Smooth muscle cell (in vitro differentiated cells): ENCODE results near the gene MAML2. TPM values are rescaled to one million over a fixed set of nuclear protein-coding genes. Genes with fewer than 3 reads are reported as not detected.

Source experiments
- DNase-seq: peaks from one replicate; lab custom pipeline; 2025; ENCODE audit not compliant: unreplicated experiment; lab: John Stamatoyannopoulos, UW
- H2AFZ ChIP-seq: fragments of 200-600 bp; sonication (generic); 2 replicates; pipeline ENCODE4 v1.6.0; 2016; ENCODE audit warnings: antibody characterized with exemption, low read depth, mild to moderate bottlenecking
- H3F3A ChIP-seq: fragments of 200-600 bp; sonication (generic); 2 replicates; pipeline ENCODE4 v1.6.0; 2017; ENCODE audit warnings: antibody characterized with exemption, low read depth
- H3K27ac ChIP-seq: fragments of 200-600 bp; sonication (generic); 2 replicates; pipeline ENCODE4 v1.5.1; 2016; ENCODE audit warnings: low read depth, mild to moderate bottlenecking
- H3K27me3 ChIP-seq: fragments of 200-600 bp; sonication (generic); 2 replicates; pipeline ENCODE4 v1.6.1; 2016; ENCODE audit warnings: low read depth, mild to moderate bottlenecking
- H3K36me3 ChIP-seq: fragments of 200-600 bp; sonication (generic); 2 replicates; pipeline ENCODE4 v1.5.1; 2016; ENCODE audit warnings: low read depth
- H3K4me1 ChIP-seq: fragments of 200-600 bp; sonication (generic); 2 replicates; pipeline ENCODE4 v1.5.1; 2016; ENCODE audit warnings: low read depth
- H3K4me2 ChIP-seq: fragments of 200-600 bp; sonication (generic); 2 replicates; pipeline ENCODE4 v1.6.0; 2016; ENCODE audit warnings: mild to moderate bottlenecking
- H3K4me3 ChIP-seq: fragments of 200-600 bp; sonication (generic); 2 replicates; pipeline ENCODE4 v1.5.1; 2016; ENCODE audit warnings: mild to moderate bottlenecking
- H3K79me2 ChIP-seq: fragments of 200-600 bp; sonication (generic); 2 replicates; pipeline ENCODE4 v1.6.0; 2016; ENCODE audit warnings: low read depth, mild to moderate bottlenecking
- H3K9ac ChIP-seq: fragments of 200-600 bp; sonication (generic); 2 replicates; pipeline ENCODE4 v1.6.0; 2016; ENCODE audit warnings: low read depth
- H3K9me3 ChIP-seq: fragments of 200-600 bp; sonication (generic); replicated peaks from 2 replicates; pipeline ENCODE4 v1.5.1; 2016; ENCODE audit warnings: low read depth
- H4K20me1 ChIP-seq: fragments of 200-600 bp; sonication (generic); 2 replicates; pipeline ENCODE4 v1.6.0; 2016; ENCODE audit warnings: low read depth
- WGBS: methylation state at CpG from one replicate; pipeline ENCODE4 v1.1.7; 2016; ENCODE audit warnings: low lambda C conversion rate; 5-methylcytosine and 5-hydroxymethylcytosine counted together
- microRNA counts: library from miRNA; unstranded; fragments of <30 nt; microRNA quantifications from one replicate; lab custom pipeline; 2016
- microRNA-seq: library from miRNA; unstranded; fragments of <30 nt; microRNA quantifications from one replicate; pipeline ENCODE4, GENCODE V29; 2016; ENCODE audit warnings: borderline number of aligned reads
- polyA plus RNA-seq: library from polyadenylated mRNA; unstranded; fragments of >200 nt; fragmentation: Nextera tagmentation; extraction: Ambion mirVana; gene quantifications from 2 replicates; pipeline ENCODE4 v1.2.1, GENCODE V29; 2016
- small RNA-seq: library from RNA; depleted of rRNA; stranded (forward); fragments of <200 nt; gene quantifications from one replicate; pipeline ENCODE3, GENCODE V24; 2014
- total RNA-seq: library from RNA; depleted of rRNA; stranded (reverse); fragments of >200 nt; gene quantifications from 2 replicates; pipeline ENCODE4 v1.2.3, GENCODE V29; 2014
- TF ChIP-seq, protein P1 (sequence below): fragments of 200-600 bp; sonication (generic); IDR thresholded peaks from 2 replicates; pipeline ENCODE4 v1.5.1; 2017; ENCODE audit warnings: borderline replicate concordance, mild to moderate bottlenecking, antibody characterized with exemption; ENCODE audit not compliant: insufficient read depth, poor library complexity, severe bottlenecking

Gene MAML2
- total and polyA plus RNA-seq, 2 experiments from 2014 or later: 8.7 to 52.4 TPM

DNA sequence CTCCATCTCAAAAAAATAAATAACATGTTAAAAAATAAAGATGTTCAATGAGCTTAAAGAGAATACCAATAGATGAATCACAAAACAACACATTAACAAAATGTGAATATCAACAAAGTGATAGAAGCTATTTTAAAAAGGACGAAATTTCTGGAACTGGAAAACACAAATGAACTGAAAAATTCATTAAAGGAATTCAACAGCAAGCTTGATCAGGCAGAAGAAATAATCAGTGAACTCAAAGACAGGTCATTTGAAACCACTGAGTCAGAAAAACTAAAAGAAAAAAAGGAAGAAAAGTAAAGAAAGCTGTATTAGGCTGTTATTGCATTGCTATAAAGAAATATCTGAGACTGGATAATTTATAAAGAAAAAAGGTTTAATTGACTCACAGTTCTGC, 412.0 kb downstream of the MAML2 start:
- WGBS: 77% methylated on average over 1 of the region's 1 CpG
- H3K27me3 ChIP-seq: no peaks in the 10 kb centered on the region
- no peaks in the 10 kb centered on the region for H3F3A ChIP-seq
- H3K4me2 ChIP-seq: no peak overlapping the region
- no peaks in the 10 kb centered on the region for H3K36me3 ChIP-seq
- H3K79me2 ChIP-seq: no peaks in the 10 kb centered on the region
- no peaks in the 10 kb centered on the region for H3K4me1 ChIP-seq
- no peak overlapping the region for H2AFZ ChIP-seq
- DNase-seq: no peak
- H3K9me3 ChIP-seq: no peaks in the 10 kb centered on the region
- H3K9ac ChIP-seq: no peak overlapping the region
- no peak overlapping the region for H3K4me3 ChIP-seq
- H4K20me1 ChIP-seq: no peaks in the 10 kb centered on the region
- no peak overlapping the region for H3K27ac ChIP-seq
- TF ChIP-seq, protein P1, sequence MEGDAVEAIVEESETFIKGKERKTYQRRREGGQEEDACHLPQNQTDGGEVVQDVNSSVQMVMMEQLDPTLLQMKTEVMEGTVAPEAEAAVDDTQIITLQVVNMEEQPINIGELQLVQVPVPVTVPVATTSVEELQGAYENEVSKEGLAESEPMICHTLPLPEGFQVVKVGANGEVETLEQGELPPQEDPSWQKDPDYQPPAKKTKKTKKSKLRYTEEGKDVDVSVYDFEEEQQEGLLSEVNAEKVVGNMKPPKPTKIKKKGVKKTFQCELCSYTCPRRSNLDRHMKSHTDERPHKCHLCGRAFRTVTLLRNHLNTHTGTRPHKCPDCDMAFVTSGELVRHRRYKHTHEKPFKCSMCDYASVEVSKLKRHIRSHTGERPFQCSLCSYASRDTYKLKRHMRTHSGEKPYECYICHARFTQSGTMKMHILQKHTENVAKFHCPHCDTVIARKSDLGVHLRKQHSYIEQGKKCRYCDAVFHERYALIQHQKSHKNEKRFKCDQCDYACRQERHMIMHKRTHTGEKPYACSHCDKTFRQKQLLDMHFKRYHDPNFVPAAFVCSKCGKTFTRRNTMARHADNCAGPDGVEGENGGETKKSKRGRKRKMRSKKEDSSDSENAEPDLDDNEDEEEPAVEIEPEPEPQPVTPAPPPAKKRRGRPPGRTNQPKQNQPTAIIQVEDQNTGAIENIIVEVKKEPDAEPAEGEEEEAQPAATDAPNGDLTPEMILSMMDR: no peak

DNA sequence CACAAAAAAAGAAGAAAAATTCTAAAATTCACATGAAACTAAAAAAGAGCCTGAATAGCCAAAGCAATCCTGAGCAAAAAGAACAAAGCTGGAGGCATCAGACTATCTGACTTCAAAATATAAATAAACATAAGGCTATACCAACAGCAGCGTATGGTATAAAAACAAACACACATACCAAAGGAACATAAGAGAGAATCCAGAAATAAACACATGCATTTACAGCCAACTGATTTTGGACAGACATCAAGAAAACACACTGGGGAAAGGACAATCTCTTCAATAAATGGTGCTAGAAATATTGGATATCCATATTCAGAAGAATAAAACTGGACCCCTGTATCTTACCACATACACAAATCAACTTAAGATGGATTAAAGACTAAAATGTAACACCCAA, 416.3 kb downstream of the MAML2 start:
- Histone ChIP-seq H3K4me2 (peak overlapping the region; percentile 7), H4K20me1 (no peaks in the 10 kb centered on the region), H3K79me2 (peaks cover 17% of the 10 kb centered on the region), H3K4me1 (peaks cover 26% of the 10 kb centered on the region), H3F3A (no peaks in the 10 kb centered on the region), H3K27ac (no peak overlapping the region), H3K36me3 (no peaks in the 10 kb centered on the region), H3K9me3 (no peaks in the 10 kb centered on the region), H3K27me3 (no peaks in the 10 kb centered on the region), H3K9ac (no peak overlapping the region), H3K4me3 (no peak overlapping the region), H2AFZ (no peak overlapping the region)
- DNase-seq: no peak
- TF ChIP-seq, protein P1: no peak
- WGBS: 47% methylated on average over 1 of the region's 1 CpG

MicroRNAs within 50 kb of the gene (microRNA counts, 767-probe panel; counts per million panel counts)
- microRNA hsa-miR-1260b (lab: Ali Mortazavi, UCI): 183 counts per million

Small RNAs within 50 kb of the gene (microRNA-seq; reads per million reads assigned to microRNA genes)
- gene MIR1260B: 1.8 reads per million

Small RNAs within 50 kb of the gene (small RNA-seq; reads per million reads assigned to genes)
- gene MIR1260B: not detected

Other genes starting within 250 kb of the MAML2 start
- 32.8 and 49.4 TPM in 2 replicates for gene CCDC82, start 46.7 kb upstream of the MAML2 start, total RNA-seq
- gene CCDC82, start 46.7 kb upstream of the MAML2 start, polyA plus RNA-seq: 19.8 and 23.1 TPM in 2 replicates
- 12.1 and 16.9 TPM in 2 replicates for gene JRKL, start 46.8 kb upstream of the MAML2 start, total RNA-seq
- 6.1 and 7.1 TPM in 2 replicates for gene JRKL, start 46.8 kb upstream of the MAML2 start, polyA plus RNA-seq